Epithelial cell of proximal tubule (primary cell): ENCODE measurements around the gene FAM136A. TPM values are rescaled to one million over a fixed set of nuclear protein-coding genes. Genes with fewer than 3 reads are reported as not detected.

Experiments
- DNase-seq: peaks from one replicate; pipeline ENCODE4 v3.0.0-alpha.2; 2011; ENCODE audit warnings: low read depth
- H3K4me3 ChIP-seq: 2 replicates; pipeline ENCODE4 v1.5.1; 2011; ENCODE audit warnings: low read depth, mild to moderate bottlenecking, low read length
- CTCF ChIP-seq: conservative IDR thresholded peaks from 2 replicates; pipeline ENCODE4 v1.5.1; 2012; ENCODE audit warnings: low read depth, mild to moderate bottlenecking, low read length
- total RNA-seq: library from RNA; depleted of rRNA; stranded (reverse); fragments of >200 nt; gene quantifications from 2 replicates; pipeline ENCODE4 v1.2.3, GENCODE V29; 2015

The FAM136A gene
- total RNA-seq, 1 donor from 2014 or later: 55.7 TPM

GRCh38 chr2:70340075-70340474 lies 38.2 kb upstream of the FAM136A start:
- no peak overlapping the region for H3K4me3 ChIP-seq
- no peak for DNase-seq
- TF ChIP-seq CTCF: no peak

DNA sequence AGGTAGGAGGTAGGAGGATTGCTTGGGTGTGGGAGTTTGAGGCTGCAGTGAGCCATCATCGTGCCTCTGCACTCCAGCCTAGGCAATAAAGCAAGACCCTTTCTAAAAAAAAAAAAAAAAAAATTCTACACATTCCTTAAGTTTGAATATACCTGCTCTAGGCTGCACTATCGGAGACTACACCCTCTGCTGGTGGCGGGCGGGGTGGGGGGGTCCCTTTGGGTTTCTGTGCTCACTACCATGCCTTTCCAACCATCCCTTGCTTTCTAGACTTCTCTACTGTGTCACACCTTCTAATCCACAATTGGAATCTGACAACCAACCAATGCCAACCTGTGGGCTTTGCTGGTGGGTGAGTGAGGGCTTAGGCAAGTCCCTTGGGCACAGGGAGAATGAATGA lies 34.7 kb upstream of the FAM136A start:
- no peak for TF ChIP-seq CTCF
- H3K4me3 ChIP-seq: no peak overlapping the region
- no peak for DNase-seq

DNA sequence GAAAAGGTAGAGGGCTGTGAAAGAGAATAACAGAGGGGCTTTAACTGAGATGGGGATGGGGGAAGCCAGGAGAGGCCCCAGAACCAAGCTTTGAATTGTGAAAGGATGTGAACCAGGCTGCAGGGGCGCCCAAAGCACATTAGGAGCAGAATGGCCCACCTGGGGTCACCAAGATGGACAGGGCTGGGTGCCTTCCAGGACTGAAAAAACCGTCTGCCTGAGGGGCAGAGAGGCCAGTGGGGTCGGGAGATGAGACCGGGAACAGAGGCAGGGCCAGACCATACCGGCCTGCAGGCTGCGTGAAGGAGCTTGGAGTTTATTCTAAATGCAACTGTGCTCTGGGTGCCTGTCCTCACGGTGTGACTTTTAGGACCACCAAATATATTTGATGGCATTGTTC lies 29.1 kb upstream of the FAM136A start:
- TF ChIP-seq CTCF: no peak
- H3K4me3 ChIP-seq: no peak overlapping the region
- DNase-seq: no peak

DNA sequence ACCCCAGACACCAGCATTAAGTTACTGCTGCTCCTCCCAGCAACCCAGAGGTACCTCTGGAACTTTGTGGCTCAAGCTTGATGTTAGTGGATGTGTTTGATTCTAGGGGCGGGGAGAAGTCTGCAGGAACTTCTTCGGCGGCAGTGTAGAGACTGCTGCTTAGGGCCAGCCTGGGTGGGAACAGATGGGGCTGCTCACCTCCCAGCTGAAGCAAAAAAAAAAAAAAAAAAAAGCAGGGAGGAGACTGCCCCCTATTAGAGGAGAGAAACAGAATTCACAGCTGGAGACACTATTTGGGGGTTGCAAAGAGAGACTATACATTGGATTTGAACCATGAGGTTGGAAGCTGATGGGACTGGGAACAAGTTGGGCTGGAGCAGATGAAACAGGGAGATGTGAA lies 28.6 kb upstream of the FAM136A start:
- no peak for TF ChIP-seq CTCF
- no peak for DNase-seq
- H3K4me3 ChIP-seq: no peak overlapping the region

GRCh38 chr2:70328921-70329561 lies 27.2 kb upstream of the FAM136A start:
- no peak for TF ChIP-seq CTCF
- H3K4me3 ChIP-seq: no peak overlapping the region
- DNase-seq: no peak

- no peak for DNase-seq
- no peak for TF ChIP-seq CTCF
Observed at GRCh38 chr2:70325875-70326274, 24.0 kb upstream of the FAM136A start.

DNA sequence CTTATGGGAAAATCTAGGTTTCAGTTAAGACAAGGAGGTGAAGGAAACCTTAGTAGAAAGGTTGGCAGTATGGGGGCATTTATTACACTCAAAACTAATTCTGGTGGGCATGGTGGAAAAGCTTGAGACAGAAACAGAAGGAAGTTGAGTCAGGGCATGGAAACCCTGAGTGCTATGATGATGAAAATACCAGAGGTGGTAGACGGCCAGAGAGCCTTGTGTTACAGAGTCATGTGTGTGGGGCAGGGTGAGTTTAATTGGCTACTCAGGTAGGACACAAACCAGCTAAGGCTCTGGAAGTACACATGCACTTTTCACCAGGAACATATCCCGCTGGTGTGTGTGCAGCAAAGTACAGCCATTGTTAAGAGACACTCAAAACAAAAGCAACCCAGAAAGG lies 20.7 kb upstream of the FAM136A start:
- DNase-seq: no peak
- H3K4me3 ChIP-seq: no peak overlapping the region
- TF ChIP-seq CTCF: no peak

More at GRCh38 chr2:70325875-70326274, 24.0 kb upstream of the FAM136A start:
- no peak overlapping the region for H3K4me3 ChIP-seq
